Measurements from ENCODE around the gene HERC2. TPM values are rescaled to one million over a fixed set of nuclear protein-coding genes. Genes with fewer than 3 reads are reported as not detected.
"Not testable (repeated sequence)": the region's sequence is repeated elsewhere in the genome, so short reads cannot be mapped to it uniquely, and the experiment has no call there.

The HERC2 gene
- total and polyA plus RNA-seq, 2 experiments from 2014 or later = 37.7 to 64.4 TPM

GRCh38 chr15:28260317-28260716 lies 61.7 kb downstream of the HERC2 start:
- Histone ChIP-seq H3K4me1 (ENCODE audit: low read depth) (no peaks in the 10 kb centered on the region), H3K9me3 (ENCODE audit: low read depth) (no peaks in the 10 kb centered on the region), H3K4me3 (no peak overlapping the region), H3K36me3 (peaks cover 11% of the 10 kb centered on the region), H3K27me3 (no peaks in the 10 kb centered on the region), H3K27ac (no peak overlapping the region)
- TF ChIP-seq CTCF (IDR thresholded peaks at IDR 0.05; ENCODE audit: low read depth, low read length) = no peak
- no peak for DNase-seq (ENCODE audit: low read depth in 1 of 2, low spot score in 1 of 2)

- H3K36me3 ChIP-seq = peaks cover 30% of the 10 kb centered on the region
- H3K9me3 ChIP-seq (ENCODE audit: low read depth) = no peaks in the 10 kb centered on the region
- no peak for TF ChIP-seq CTCF (IDR thresholded peaks at IDR 0.05; ENCODE audit: low read depth, low read length)
Measured at GRCh38 chr15:28255965-28256364, 66.0 kb downstream of the HERC2 start.

GRCh38 chr15:28252831-28253230 lies 69.1 kb downstream of the HERC2 start:
- no peak for TF ChIP-seq CTCF (IDR thresholded peaks at IDR 0.05; ENCODE audit: low read depth, low read length)
- Histone ChIP-seq H3K9me3 (ENCODE audit: low read depth) (no peaks in the 10 kb centered on the region), H3K4me1 (ENCODE audit: low read depth) (no peaks in the 10 kb centered on the region), H3K36me3 (peaks cover 39% of the 10 kb centered on the region), H3K27ac (no peak overlapping the region), H3K27me3 (no peaks in the 10 kb centered on the region), H3K4me3 (no peak overlapping the region)
- no peak for DNase-seq (ENCODE audit: low read depth in 1 of 2, low spot score in 1 of 2)

More at GRCh38 chr15:28255965-28256364, 66.0 kb downstream of the HERC2 start:
- Histone ChIP-seq H3K27me3 (no peaks in the 10 kb centered on the region), H3K27ac (no peak overlapping the region), H3K4me1 (ENCODE audit: low read depth) (no peaks in the 10 kb centered on the region), H3K4me3 (no peak overlapping the region)
- no peak for DNase-seq (ENCODE audit: low read depth in 1 of 2, low spot score in 1 of 2)

GRCh38 chr15:28246605-28247004 lies 75.4 kb downstream of the HERC2 start:
- peaks cover 41% of the 10 kb centered on the region for H3K36me3 ChIP-seq
- no peaks in the 10 kb centered on the region for H3K27me3 ChIP-seq
- DNase-seq (ENCODE audit: low read depth in 1 of 2, low spot score in 1 of 2) = no peak
- H3K4me3 ChIP-seq = no peak overlapping the region
- H3K27ac ChIP-seq = no peak overlapping the region
- no peaks in the 10 kb centered on the region for H3K4me1 ChIP-seq (ENCODE audit: low read depth)
- no peak for TF ChIP-seq CTCF (IDR thresholded peaks at IDR 0.05; ENCODE audit: low read depth, low read length)
- no peaks in the 10 kb centered on the region for H3K9me3 ChIP-seq (ENCODE audit: low read depth)

- no peak overlapping the region for H3K4me3 ChIP-seq
- peaks cover 34% of the 10 kb centered on the region for H3K36me3 ChIP-seq
- H3K27me3 ChIP-seq = no peaks in the 10 kb centered on the region
- H3K27ac ChIP-seq = no peak overlapping the region
- H3K4me1 ChIP-seq (ENCODE audit: low read depth) = no peaks in the 10 kb centered on the region
- H3K9me3 ChIP-seq (ENCODE audit: low read depth) = no peaks in the 10 kb centered on the region
- no peak for DNase-seq (ENCODE audit: low read depth in 1 of 2, low spot score in 1 of 2)
- TF ChIP-seq CTCF (IDR thresholded peaks at IDR 0.05; ENCODE audit: low read depth, low read length) = no peak
Measured at GRCh38 chr15:28243901-28244300, 78.1 kb downstream of the HERC2 start.

- H3K36me3 ChIP-seq = peaks cover 38% of the 10 kb centered on the region
- TF ChIP-seq CTCF (IDR thresholded peaks at IDR 0.05; ENCODE audit: low read depth, low read length) = no peak
- no peaks in the 10 kb centered on the region for H3K4me1 ChIP-seq (ENCODE audit: low read depth)
- no peak overlapping the region for H3K4me3 ChIP-seq
- DNase-seq (ENCODE audit: low read depth in 1 of 2, low spot score in 1 of 2) = no peak
- no peaks in the 10 kb centered on the region for H3K27me3 ChIP-seq
- no peak overlapping the region for H3K27ac ChIP-seq
- H3K9me3 ChIP-seq (ENCODE audit: low read depth) = no peaks in the 10 kb centered on the region
Measured at GRCh38 chr15:28243399-28243798, 78.6 kb downstream of the HERC2 start.

- H3K27me3 ChIP-seq; H3K27ac ChIP-seq; H3K9me3 ChIP-seq (ENCODE audit: low read depth); H3K4me3 ChIP-seq; DNase-seq (ENCODE audit: low read depth in 1 of 2, low spot score in 1 of 2); H3K4me1 ChIP-seq (ENCODE audit: low read depth): not testable (repeated sequence)
- H3K36me3 ChIP-seq = peaks cover 29% of the 10 kb centered on the region
Measured at GRCh38 chr15:28238296-28238695, 83.7 kb downstream of the HERC2 start.

GRCh38 chr15:28231743-28232142 lies 90.2 kb downstream of the HERC2 start:
- H3K27ac ChIP-seq; DNase-seq (ENCODE audit: low read depth in 1 of 2, low spot score in 1 of 2); H3K4me3 ChIP-seq; H3K27me3 ChIP-seq; H3K9me3 ChIP-seq (ENCODE audit: low read depth); H3K4me1 ChIP-seq (ENCODE audit: low read depth): not testable (repeated sequence)
- H3K36me3 ChIP-seq = peaks cover 28% of the 10 kb centered on the region

Measured in cardiac muscle cell (in vitro differentiated cells and primary cell).